Dermis blood vessel endothelial cell (primary cell): ENCODE measurements around the gene ACOX3. TPM values are rescaled to one million over a fixed set of nuclear protein-coding genes. Genes with fewer than 3 reads are reported as not detected.
"Not testable (repeated sequence)": the region's sequence is repeated elsewhere in the genome, so short reads cannot be mapped to it uniquely, and the experiment has no call there.

ENCODE experiments used
- DNase-seq: peaks from one replicate; pipeline ENCODE4 v3.0.0; 2010
- total RNA-seq: library from RNA; depleted of rRNA; stranded (reverse); fragments of >200 nt; gene quantifications from 2 replicates; pipeline ENCODE4 v1.2.3, GENCODE V29; 2014

Gene ACOX3
- total RNA-seq, 1 donor from 2014 or later, result 29.3 TPM

GRCh38 chr4:8350841-8351461 is 89.6 kb downstream of the ACOX3 start:
- no peak for DNase-seq

- DNase-seq, result no peak
Observed at GRCh38 chr4:8350352-8350751, 90.2 kb downstream of the ACOX3 start.

DNA sequence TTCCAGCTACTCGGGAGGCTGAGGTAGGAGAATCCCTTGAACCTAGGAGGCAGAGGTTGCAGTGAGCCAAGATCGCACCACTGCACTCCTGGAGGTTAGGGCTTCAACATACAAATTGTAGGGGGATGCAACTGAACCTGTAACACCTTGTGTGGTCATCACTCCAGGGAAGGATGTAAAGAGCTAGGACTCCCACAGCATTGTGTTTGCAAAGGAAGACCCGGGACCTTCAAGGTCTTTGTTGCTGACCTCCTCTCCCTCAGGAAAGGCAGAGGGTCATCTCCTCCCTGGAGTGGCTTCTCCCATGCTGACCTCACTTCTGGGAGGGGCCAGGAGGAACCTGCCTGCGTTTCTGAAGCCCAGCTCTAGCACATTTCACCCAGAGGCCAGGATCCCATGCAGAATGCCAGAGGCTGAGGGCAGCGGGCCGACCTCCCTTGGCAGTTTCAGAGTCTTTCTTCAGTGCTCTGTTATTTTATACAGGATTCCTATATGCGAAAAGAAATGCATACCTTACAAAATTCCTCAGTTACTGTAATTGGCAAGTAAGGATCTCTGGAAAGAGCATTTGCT is 90.8 kb downstream of the ACOX3 start:
- no peak for DNase-seq

- DNase-seq, result not testable (repeated sequence)
Observed at GRCh38 chr4:8349236-8349635, 91.3 kb downstream of the ACOX3 start.

- DNase-seq, result no peak
Observed at GRCh38 chr4:8348071-8348470, 92.5 kb downstream of the ACOX3 start.

- DNase-seq, result no peak
Observed at GRCh38 chr4:8347660-8348059, 92.9 kb downstream of the ACOX3 start.

GRCh38 chr4:8346838-8347605 is 93.5 kb downstream of the ACOX3 start:
- DNase-seq, result peak; percentile 37

DNA sequence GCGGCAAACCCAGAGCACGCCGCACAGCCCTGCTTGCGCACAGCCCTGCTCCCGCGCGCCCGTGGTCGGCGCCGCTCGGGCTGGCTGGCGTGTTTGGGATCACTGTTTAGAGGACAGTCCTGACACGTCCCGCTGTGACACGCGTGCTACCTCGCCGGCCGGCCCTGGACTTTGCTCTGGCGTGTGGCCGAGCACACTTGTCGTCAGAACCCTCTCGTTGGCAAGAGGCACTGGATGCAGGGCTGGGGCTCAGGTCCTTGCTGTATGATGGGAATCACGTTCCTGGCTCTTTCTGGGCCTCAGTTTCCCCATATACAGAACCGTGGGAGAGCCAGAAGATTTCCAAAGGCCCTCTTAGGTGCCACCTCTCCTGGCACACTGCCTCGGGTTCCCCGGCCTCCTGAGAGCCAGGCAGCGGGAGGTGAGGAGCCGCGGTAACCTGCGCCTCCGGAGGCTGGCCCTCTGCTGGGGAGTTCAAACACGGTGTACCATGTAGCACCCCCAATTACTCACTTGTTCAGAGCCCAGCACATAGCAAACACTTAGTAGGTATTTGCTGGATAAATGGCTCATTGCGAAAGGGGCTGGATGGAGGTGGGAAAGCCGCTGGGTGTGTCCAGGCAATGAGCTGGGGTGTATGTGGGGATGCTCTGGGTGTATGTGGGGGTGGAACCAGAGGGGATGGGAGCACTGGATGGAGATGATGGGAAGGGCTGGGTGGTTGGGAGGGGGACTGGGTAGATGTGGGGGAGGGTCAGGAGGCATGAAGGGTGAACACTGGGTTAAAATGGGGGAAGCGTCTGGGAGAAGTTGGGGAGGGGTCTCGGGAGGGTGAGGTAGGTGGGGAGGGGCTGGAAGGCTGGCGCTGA is 94.3 kb downstream of the ACOX3 start:
- no peak for DNase-seq

DNA sequence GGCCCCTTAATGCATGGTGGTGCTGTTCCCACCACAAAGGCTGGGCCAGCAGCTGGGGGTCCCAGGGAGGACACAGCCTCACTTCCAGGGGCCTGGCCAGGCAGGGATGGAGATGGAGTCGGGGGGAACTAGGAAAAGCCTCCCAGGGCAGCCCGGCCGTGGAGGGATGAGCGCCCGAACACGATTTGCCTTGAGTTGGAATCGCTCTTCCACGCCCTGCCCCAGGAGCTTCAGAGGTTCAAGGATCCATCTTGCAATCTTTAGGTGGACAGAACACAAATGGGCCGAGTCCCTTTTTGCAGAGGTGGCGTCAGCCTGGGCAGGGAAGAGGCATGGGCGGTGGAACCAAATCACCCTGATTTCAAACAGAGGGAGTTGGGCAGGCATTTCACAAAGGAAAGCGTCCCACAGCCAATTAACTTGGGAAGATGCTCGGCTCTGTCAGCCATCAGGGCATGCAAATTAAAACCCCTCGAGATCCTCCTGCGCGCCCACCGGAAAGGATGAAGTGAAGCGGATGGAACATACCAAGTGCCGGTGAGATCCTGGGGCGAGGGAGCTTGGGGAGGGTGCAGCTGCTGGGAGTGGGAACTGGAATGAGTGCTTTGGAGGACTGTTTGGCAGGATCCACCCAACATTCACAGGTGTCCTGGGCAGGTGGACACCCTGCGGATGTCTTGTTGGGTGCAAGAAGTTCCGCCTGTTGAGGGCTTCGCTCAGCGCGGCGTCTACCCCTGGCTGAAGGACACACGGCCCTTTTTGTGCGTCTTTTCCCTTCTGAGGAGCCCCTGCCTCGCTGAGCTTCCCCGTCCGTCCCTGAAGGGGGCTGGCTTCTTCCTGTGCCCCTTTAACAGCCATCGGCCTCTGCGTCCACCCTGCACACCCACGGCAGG is 95.2 kb downstream of the ACOX3 start:
- DNase-seq, result no peak

GRCh38 chr4:8344377-8344776 is 96.1 kb downstream of the ACOX3 start:
- DNase-seq, result peak; percentile 32

- DNase-seq, result no peak
Observed at GRCh38 chr4:8343967-8344331, 96.6 kb downstream of the ACOX3 start.

DNA sequence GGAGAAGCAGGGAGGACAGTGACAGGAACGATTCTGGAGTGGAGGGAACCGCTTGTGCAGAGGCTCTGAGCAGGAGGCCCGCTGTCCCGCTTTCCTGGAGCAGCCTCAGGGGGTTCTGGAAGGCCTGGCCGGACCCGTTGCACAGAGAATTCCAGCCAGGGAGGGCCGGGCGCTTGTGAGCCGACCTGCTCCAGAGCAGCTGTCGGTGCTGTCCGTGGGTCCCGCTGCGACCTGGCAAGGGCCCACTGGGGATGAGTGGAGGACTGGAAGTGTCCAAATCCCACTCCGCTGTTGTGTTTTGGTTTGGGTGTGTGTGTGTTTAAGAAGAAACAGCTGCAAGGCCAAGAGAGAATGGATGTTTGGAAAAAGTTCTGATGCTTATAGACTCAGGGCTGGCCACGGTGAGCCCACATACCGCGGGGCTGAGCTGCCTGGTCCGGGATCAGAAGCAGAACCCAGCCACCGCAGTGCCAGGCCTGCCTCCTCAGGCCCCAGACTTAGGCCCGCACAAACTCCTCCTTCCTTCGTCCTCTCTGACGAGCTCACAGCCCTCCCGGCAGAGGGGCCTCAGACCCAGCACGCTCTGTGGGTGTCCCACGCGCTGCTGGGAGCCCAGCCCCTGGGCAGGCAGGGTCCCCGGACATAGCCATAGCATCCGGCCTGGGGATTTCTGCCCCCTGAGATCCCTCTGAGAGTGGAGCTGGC is 97.1 kb downstream of the ACOX3 start:
- no peak for DNase-seq

GRCh38 chr4:8342651-8343261 is 97.8 kb downstream of the ACOX3 start:
- peak; percentile 17 for DNase-seq

DNA sequence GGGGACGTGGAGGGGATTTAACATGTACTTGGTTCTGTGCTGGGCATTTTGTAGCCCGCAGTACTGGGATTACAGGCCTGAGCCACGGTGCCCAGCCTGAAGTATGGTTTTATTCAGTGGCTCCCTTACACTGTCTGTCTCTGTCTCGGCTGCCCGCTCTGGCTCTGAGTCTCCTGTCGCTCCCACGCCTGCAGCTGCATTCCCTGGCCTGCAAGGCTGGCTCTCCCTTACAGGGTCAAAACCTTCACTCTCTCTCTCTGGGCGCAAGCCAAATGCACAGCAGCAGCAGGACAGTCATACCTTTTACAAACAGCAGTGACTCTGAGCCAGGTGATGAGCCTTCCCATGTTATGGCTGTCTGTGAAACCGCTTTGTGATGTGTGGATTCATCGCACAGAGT is 98.8 kb downstream of the ACOX3 start:
- no peak for DNase-seq

DNA sequence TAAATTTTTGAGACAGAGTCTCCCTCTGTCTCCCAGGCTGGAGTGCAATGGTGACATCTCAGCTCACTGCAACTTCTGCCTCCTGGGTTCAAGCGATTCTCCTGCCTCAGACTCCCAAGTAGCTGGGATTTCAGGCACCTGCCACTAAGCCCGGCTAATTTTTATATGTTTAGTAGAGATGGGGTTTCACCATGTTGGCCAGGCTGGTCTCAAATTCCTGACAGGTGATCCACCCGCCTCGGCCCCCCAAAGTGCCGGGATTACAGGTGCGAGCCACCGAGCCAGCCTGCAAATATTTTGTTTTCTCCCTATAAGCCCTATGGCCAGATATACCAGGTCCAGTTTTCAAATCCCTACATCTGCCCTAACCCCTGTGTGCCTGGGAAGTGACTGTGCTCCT is 99.2 kb downstream of the ACOX3 start:
- not testable (repeated sequence) for DNase-seq

DNA sequence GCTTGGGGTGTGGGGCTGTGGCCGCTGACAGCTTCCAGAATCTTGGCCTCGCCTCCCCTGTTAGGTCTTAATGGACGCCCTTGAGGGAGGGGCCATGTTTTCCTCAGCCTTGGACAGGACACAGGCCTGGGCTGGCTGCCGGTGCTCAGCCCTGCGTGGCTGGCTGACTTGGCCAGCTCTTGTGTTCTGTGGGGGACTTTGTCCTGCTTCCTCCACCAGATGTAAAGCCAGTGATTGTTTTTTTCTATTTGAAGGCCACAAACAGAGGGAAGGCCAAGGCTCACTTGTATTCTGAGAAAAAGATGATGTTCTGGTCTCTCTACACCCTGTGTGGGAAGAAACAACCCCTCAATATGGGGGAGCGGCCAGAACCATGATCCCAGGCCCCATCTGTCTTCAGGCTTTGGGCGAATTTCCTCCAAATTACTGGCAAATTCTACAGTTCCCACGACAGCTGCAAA is 99.7 kb downstream of the ACOX3 start:
- DNase-seq, result no peak

DNA sequence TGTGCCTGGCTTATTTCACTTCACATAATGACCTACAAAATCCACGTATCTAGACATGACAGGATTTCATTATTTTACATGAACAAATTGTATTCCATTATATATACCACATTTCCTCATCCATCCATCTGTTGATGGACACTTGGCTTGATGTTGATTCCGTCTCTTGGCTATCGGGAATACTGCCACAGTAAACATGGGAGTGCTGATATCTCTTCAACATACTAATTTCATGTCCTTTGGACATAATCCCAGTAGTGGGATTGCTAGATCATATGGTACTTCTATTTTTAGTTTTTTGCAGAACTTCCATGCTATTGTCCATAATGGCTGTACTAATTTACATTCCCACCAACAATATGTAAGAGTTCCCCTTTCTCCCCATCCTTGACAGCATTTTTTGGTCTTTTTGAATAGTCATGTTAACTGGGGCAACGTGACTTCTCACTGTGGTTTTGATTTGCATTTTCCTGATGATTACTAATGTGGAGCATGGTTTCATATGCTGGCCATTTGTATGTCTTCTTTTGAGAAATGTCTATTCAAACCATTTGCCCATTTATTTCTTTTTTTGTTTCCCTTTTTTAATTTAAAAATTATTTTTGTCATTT is 102.1 kb downstream of the ACOX3 start:
- DNase-seq, result no peak

GRCh38 chr4:8336412-8337075 is 104.0 kb downstream of the ACOX3 start:
- peak; percentile 45 for DNase-seq

DNA sequence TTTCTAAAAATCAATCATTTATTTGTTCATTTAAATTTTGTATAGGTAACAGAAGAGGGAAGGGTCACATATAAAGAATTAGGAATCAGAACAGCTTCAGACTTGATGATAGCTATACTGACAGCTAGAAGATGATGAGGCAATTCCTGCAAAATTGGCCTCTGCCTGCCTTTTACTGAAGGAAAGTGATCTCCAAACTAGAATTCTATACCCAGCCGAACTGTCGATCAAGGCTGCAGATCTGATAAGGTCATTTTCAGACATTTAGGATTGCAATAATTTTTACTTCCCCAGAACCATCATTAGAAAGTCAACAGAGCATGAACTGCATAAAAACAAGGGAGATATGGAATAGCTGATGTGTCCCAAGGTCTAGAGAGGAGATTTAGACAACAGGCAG is 104.7 kb downstream of the ACOX3 start:
- DNase-seq, result no peak
